HG03460 (cell line): ENCODE results near the gene MILR1.
A peak's percentile ranks its signal among the peaks of the same experiment; 100 is the strongest.

Experiments
- ATAC-seq: cut with Tn5 transposase; IDR thresholded peaks from one replicate; pipeline ENCODE4 v1.9.1; 2021; ENCODE audit not compliant: unreplicated experiment

The MILR1 gene

GRCh38 chr17:64500862-64501765, 52.2 kb downstream of the MILR1 start:
- no peak for ATAC-seq

GRCh38 chr17:64502021-64502420, 53.1 kb downstream of the MILR1 start:
- no peak for ATAC-seq

DNA sequence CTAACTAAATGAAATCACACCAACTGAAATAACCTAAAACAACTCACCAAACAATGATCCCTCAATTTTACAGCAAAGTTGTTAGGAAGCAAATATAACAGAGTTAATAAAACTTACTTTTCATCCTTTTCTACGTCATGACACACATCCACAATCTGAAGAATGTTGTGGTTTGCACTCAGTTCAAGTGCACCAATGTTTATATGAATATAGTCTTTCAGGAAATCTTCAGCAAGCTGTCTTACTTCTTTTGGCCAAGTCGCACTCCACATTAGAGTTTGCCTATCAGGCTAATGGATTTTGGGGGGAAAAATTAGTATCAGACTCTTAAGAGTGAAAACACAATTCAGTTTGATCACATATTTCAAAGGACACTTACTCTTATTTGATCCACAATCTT, 53.9 kb downstream of the MILR1 start:
- no peak for ATAC-seq

DNA sequence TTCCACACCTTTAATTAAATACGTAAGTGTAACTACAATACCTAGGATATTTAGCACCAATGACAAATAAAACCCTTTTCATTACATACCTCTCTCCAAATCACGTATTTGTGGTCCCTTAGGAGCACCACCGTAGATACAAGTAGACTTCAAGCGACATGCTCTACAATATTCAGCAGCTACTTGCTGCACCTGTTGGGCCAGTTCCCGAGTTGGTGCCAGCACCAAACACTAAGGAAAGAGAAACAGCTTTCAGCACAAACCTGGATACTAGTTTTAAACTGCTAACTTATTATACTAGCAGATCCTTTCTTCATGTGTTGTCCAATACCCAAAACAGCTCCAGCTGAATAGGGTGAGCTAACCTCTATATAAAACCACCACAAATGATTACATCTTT, 54.4 kb downstream of the MILR1 start:
- no peak for ATAC-seq

- no peak for ATAC-seq
Measured at GRCh38 chr17:64503821-64504768, 55.2 kb downstream of the MILR1 start.

DNA sequence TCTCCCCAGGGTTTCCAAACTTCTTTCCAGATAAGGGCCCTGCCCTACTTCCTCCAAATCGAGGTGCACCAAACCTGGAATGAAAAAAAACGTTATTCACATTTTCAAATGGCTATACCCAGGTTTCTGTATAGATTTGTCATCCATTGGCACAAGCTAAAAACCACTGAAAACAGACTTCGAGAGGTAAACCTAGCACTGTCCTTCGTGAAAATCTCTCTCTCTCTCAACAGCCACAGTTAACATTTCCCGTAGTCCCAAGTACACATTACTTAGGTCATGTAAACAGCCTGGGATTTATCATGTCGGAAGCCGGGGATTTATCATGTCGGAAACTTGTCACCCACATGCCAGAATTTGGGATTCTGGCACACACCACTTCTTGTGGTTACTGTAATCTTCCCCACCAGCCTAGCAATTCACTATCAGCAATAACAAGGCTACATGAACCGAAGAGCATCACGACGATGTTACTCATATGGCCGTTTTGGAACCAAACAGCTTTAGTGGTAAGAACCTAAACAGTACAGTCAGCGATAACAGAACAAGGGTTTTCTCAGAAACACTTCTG, 55.9 kb downstream of the MILR1 start:
- ATAC-seq = no peak

DNA sequence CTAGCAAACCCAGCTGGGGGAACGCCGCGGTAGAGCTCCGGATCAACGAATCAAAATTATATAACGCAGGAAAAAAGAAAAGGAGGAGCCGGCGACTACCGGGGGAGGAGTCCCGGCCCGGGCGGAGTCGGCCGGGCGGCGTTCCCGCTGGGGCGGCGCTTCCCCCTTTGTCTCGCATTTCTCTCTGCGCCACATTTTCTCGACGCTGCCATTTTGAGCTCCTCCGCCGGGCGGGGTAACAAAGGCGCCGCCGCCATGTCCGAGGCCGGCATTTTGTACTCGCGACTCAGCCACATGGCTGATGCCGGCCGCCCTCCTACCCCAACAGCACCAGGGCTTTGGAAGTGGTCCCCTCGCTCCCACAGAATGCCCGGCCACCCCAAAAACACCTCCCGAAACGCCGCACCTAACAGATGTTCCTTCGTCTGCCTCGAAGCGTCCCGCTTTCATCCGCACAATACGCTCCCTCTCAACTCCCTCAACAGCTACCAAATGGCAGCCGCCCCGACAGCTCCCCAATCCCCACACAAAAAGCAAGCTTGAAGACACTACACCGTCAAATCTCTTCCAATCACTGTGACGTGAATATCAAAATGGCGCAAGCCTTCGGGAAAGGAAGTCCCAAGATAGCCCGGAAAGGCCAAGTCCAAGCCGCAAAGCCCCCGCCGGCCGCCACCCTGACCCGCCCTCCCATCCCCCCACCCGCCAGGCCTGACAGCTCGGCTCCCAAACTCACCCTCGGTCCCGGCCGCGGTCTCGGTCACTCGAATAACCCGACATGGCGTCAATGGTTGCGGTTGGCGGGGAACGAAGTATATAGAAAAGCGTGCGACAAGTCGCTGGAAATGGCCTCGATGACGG, 56.7 kb downstream of the MILR1 start:
- ATAC-seq = peak; percentile 21

- peak; percentile 61 for ATAC-seq
Measured at GRCh38 chr17:64506201-64506575, 57.3 kb downstream of the MILR1 start, which contains the start of gene DDX5. Gene DDX5 (minus strand): TSS chr17:64506289. CDS start chr17:64506119, 170 bp downstream.

DNA sequence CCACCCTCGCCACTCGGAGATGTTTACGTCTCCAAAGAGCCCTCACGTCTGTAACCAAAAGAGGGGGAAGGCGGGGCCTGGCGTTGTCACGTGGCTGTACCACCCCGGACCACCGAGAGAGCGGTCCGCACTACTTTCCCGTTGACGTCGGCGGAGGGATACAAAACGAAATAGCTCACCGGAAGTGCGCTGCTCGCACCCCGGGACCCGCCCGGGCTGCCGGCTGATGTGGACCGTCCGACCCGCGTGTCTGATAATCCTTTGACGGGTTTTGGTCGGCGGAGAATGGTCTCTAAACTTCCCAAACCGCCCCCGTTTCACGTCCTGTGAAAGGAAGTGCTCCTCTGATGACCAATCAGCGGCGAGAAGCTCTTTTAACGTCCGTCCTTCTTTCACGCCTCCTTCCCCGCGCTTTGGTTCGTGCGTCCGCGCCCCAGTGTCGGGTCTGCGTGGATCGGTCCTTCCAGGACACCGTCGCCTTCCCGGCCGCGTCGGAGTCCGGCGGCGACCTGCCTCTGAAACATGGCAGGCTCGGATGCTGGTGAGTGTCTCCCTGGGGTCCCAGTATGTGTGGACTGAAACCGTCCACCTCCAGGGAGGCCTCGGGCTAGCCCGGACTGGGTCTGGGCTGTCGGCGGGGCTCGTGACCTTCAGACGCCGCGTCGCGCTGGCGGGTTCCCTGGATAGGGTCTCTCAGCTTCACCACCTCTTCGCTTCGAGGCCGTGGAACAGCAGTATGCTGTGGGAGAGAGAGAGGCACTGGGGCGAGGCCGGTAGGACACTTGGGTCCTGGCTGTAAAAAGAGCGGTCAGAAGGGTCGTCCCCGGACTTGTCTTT, 57.9 kb downstream of the MILR1 start, which contains the start of gene CEP95:
Gene CEP95, plus strand, starts transcription at position 402 of the 837 bp plus-strand sequence. Its CDS starts 121 bp downstream, at position 523.
- peak; percentile 56 for ATAC-seq

DNA sequence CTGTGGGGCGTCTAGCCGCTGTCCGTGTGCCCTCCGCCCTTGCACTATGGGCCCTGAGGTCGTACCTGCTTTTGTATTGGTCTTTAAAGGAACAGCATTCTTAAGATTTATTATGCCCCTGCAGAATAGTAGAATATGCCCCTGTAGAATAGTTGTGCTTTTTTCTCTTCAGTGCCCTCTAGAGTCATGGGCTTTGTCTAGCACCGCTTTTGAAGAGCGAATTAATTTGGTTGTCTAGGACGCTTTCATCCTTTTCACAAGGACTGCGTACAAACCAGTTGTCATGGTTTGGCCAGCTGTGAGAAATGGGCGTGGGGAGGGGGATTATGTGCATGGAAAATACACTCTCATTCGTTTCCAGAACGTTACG, 58.5 kb downstream of the MILR1 start:
- peak; percentile 11 for ATAC-seq

DNA sequence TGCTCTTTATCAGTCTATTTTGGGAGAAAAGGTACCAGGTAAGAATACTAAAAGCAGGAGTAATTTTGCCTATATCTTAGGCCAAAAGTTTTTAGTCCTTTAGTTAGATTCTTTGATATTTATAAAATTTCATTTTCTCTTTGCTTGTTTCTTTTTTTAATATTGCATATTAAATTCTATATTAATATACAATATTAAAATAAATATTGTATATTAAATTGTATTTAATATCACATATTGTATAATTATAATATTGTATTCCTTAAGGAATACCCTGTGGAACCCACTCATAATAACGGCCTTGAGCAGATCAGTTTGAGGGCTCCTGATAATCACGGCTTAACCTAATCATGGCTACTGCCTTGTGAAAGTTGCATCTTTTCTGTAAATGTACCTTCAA, 59.8 kb downstream of the MILR1 start:
- ATAC-seq = no peak

DNA sequence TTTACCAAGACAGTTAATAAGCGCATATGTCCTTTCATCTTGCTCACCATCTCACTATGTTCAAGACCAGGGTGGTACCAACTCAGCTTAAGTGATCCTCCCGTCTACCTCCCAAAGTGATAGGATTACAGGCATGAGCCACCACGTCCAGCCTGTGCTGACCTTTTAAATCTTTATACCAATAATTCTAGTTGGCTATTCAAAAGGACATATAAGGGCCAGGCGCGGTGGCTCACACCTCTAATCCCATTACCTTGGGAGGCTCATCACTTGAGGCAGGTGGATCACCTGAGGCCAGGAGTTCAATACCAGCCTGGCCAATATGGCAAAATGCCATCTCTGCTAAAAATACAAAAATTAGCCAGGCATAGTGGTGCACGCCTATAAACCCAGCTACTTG, 60.3 kb downstream of the MILR1 start:
- ATAC-seq = no peak

GRCh38 chr17:64515419-64515818, 66.5 kb downstream of the MILR1 start:
- ATAC-seq = no peak

GRCh38 chr17:64515829-64516228, 66.9 kb downstream of the MILR1 start:
- no peak for ATAC-seq
